Mucosa of descending colon (tissue), 3 donors: Measurements from ENCODE around the gene LAD1. TPM values are rescaled to one million over a fixed set of nuclear protein-coding genes. Genes with fewer than 3 reads are reported as not detected.
A peak's percentile ranks its signal among the peaks of the same experiment; 100 is the strongest.

ENCODE experiments used
- ATAC-seq: fragments of 200-7000 bp; cut with Tn5 transposase; one replicate; pipeline ENCODE4 v1.9.1; 2020; ENCODE audit warnings: mild to moderate bottlenecking, moderate library complexity
- DNase-seq, 3 donors: peaks; one replicate each; pipeline ENCODE4 v3.0.0-alpha.2; 2020
- H3K36me3 ChIP-seq: fragments of 200-600 bp; one replicate; pipeline ENCODE4 v1.8.0; 2021; ENCODE audit warnings: low read depth, mild to moderate bottlenecking
- H3K4me1 ChIP-seq: fragments of 200-600 bp; one replicate; pipeline ENCODE4 v1.8.0; 2021; ENCODE audit warnings: low read depth, mild to moderate bottlenecking
- H3K4me3 ChIP-seq: fragments of 200-600 bp; one replicate; pipeline ENCODE4 v1.8.0; 2021; ENCODE audit warnings: mild to moderate bottlenecking
- H3K9me3 ChIP-seq: fragments of 200-600 bp; one replicate; pipeline ENCODE4 v1.8.0; 2021; ENCODE audit warnings: mild to moderate bottlenecking
- CTCF ChIP-seq: fragments of 200-600 bp; IDR thresholded peaks from one replicate; pipeline ENCODE4 v1.8.0; 2022; ENCODE audit warnings: antibody characterized with exemption, mild to moderate bottlenecking
- intact Hi-C, 2 donors: fragments of 100-400 bp; cut with DNase I in 1 of 2; cut with micrococcal nuclease in 1 of 2; formaldehyde crosslinking; loops; one replicate each; pipeline versions ENCODE4 v1.11.0 to v1.11.1; 2022; cut with DNase I, micrococcal nuclease
- total RNA-seq, 3 donors: library from RNA; stranded (reverse); fragmentation: NEBNext Ultra II Directional in 2 of 3; extraction: Animal tissue kit (Norgen Biotek cat#: 25700) in 2 of 3; gene quantifications; one replicate each; pipeline versions ENCODE4 v1.2.1 to v1.2.4, GENCODE V29; 2021 to 2023
- donor health status: DM: no; HTN: no; CAD: no; lungs with moderate emphysema.
- donor health status: DM: no; HTN: no; CAD: no.
- donor health status: DM: no; HTN: yes; CAD: no.

The LAD1 gene
- total RNA-seq, 3 donors from 2014 or later = 86.0 to 202 (median 130) TPM

GRCh38 chr1:201377611-201378092, 21.5 kb downstream of the LAD1 start, which contains the start of gene TNNT2:
TSS of gene TNNT2 (minus strand) at chr1:201377680. CDS start at chr1:201373254, 4,426 bp downstream.
- peak in 1 of 3 donors; percentile 32 for DNase-seq
- H3K4me1 ChIP-seq = no peaks in the 10 kb centered on the region
- no peak within 1 kb of the TSS for H3K4me3 ChIP-seq
- no peak for ATAC-seq
- intact Hi-C loops = no loop called here
- H3K36me3 ChIP-seq = no peaks in the 10 kb centered on the region
- H3K9me3 ChIP-seq = no peaks in the 10 kb centered on the region
- no peak for TF ChIP-seq CTCF

GRCh38 chr1:201376464-201377374, 22.4 kb downstream of the LAD1 start:
- Histone ChIP-seq H3K36me3 (no peaks in the 10 kb centered on the region), H3K9me3 (no peaks in the 10 kb centered on the region), H3K4me1 (no peaks in the 10 kb centered on the region), H3K4me3 (no peak overlapping the region)
- peak; percentile 64 for ATAC-seq
- intact Hi-C loops = no loop called here
- TF ChIP-seq CTCF = peak; percentile 42
- DNase-seq = peak in 2 of 3 donors; percentile 54 to 65

- Histone ChIP-seq H3K4me1 (no peaks in the 10 kb centered on the region), H3K36me3 (no peaks in the 10 kb centered on the region), H3K9me3 (no peaks in the 10 kb centered on the region), H3K4me3 (no peak overlapping the region)
- DNase-seq (no peak), ATAC-seq (no peak)
- intact Hi-C loops = no loop called here
- no peak for TF ChIP-seq CTCF
Measured at GRCh38 chr1:201376107-201376463, 23.0 kb downstream of the LAD1 start.

GRCh38 chr1:201375169-201375568, 24.0 kb downstream of the LAD1 start:
- ATAC-seq (no peak), DNase-seq (no peak)
- no peaks in the 10 kb centered on the region for H3K9me3 ChIP-seq
- no peaks in the 10 kb centered on the region for H3K36me3 ChIP-seq
- no peak overlapping the region for H3K4me3 ChIP-seq
- no peaks in the 10 kb centered on the region for H3K4me1 ChIP-seq
- TF ChIP-seq CTCF = no peak
- intact Hi-C loops = no loop called here

- Histone ChIP-seq H3K4me3 (no peak overlapping the region), H3K36me3 (no peaks in the 10 kb centered on the region), H3K9me3 (no peaks in the 10 kb centered on the region), H3K4me1 (no peaks in the 10 kb centered on the region)
- ATAC-seq (no peak), DNase-seq (no peak)
- intact Hi-C loops = no loop called here
- TF ChIP-seq CTCF = no peak
Measured at GRCh38 chr1:201374364-201374763, 24.8 kb downstream of the LAD1 start.
